ENCODE data around the gene TNS1. TPM values are rescaled to one million over a fixed set of nuclear protein-coding genes. Genes with fewer than 3 reads are reported as not detected.

The TNS1 gene
- total and polyA plus RNA-seq, 10 of the 15 experiments (the other 5 are each of a cell fraction or from before 2014, with no cell fraction given) = 0.05 to 0.44 TPM; not detected in 8

- Histone ChIP-seq H3K4me1 (ENCODE audit: control insufficient read depth, insufficient read depth, low read length) (peaks cover 22% of the 10 kb centered on the region), H3K36me3 (ENCODE audit: control insufficient read depth in 2 of 2, insufficient read depth in 2 of 2, low read length in 1 of 2) (no peaks in the 10 kb centered on the region), H2AFZ (ENCODE audit: control insufficient read depth, low read depth, low read length) (no peak overlapping the region), H4K20me1 (ENCODE audit: control insufficient read depth, insufficient read depth) (no peaks in the 10 kb centered on the region), H3K4me3 (no peak overlapping the region), H3K4me2 (ENCODE audit: control insufficient read depth, insufficient read depth) (no peak overlapping the region), H3K79me2 (ENCODE audit: control insufficient read depth, insufficient read depth, low read length) (no peaks in the 10 kb centered on the region), H3K27ac (ENCODE audit: control insufficient read depth, insufficient read depth) (no peak overlapping the region), H3K27me3 (replicated peaks in 1 of 2; ENCODE audit: control insufficient read depth in 2 of 2, insufficient read depth in 2 of 2, low read length in 1 of 2) (no peaks in the 10 kb centered on the region; a peak in 2 of 4 replicates), H3K9me3 (replicated peaks; ENCODE audit: control insufficient read depth, insufficient read depth, low read length) (no peaks in the 10 kb centered on the region), H3K9ac (ENCODE audit: control insufficient read depth, insufficient read depth, low read length) (no peak overlapping the region)
- in situ Hi-C loops (cut with MboI) = no loop called here
- no TSS peak for BruUV-seq (replicated peaks)
- ChIA-PET CTCF (interaction anchor here (0.6 to 3.4 kb wide), 2 partner anchors 246 to 381 kb away, joined by 4 to 31 read pairs; no protein-coding TSS in a partner anchor), POLR2A (no interaction called here), RAD21 (ENCODE audit: unreplicated experiment) (no interaction called here), SMC1A (ENCODE audit: uncharacterized antibody, unreplicated experiment) (no interaction called here)
- WGBS (ENCODE audit: insufficient coverage, insufficient replicate concordance, low lambda C conversion rate, missing lambda C conversion rate) = 45% methylated on average over 7 of the region's 7 CpGs
- TF ChIP-seq WRNIP1 (IDR thresholded peaks at IDR 0.05; ENCODE audit: borderline replicate concordance, low read depth, low read length) = no peak
- no peak for TF ChIP-seq HDAC6 (IDR thresholded peaks at IDR 0.05; ENCODE audit: unreplicated experiment)
- TF ChIP-seq ZNF592 (IDR thresholded peaks at IDR 0.05) = no peak
- no peak for TF ChIP-seq HCFC1 (IDR thresholded peaks at IDR 0.05; ENCODE audit: low read length)
- no peak for TF ChIP-seq BACH1 (IDR thresholded peaks at IDR 0.05; ENCODE audit: borderline replicate concordance)
- no peak for TF ChIP-seq ELK1 (IDR thresholded peaks at IDR 0.05; ENCODE audit: low read depth, low read length)
- no peak for TF ChIP-seq RELB (IDR thresholded peaks at IDR 0.05; ENCODE audit: low read depth)
- TF ChIP-seq KDM1A (IDR thresholded peaks at IDR 0.05; ENCODE audit: borderline replicate concordance) = no peak
- no peak for TF ChIP-seq NFYA (IDR thresholded peaks at IDR 0.05; ENCODE audit: borderline replicate concordance, low read depth, low read length)
- no peak for TF ChIP-seq NR2C1 (IDR thresholded peaks at IDR 0.05)
- TF ChIP-seq NR2F1 (conservative IDR thresholded peaks at IDR 0.05) = no peak
- no peak for TF ChIP-seq NBN (IDR thresholded peaks at IDR 0.05)
- no peak for TF ChIP-seq TCF7 (IDR thresholded peaks at IDR 0.05; ENCODE audit: borderline replicate concordance)
- no peak for TF ChIP-seq SPI1 (IDR thresholded peaks at IDR 0.05; ENCODE audit: borderline replicate concordance, insufficient read depth, low read depth, low read length)
- TF ChIP-seq SMAD5 (IDR thresholded peaks at IDR 0.05; ENCODE audit: low read depth) = no peak
- no peak for TF ChIP-seq RB1 (IDR thresholded peaks at IDR 0.05; ENCODE audit: borderline replicate concordance)
- TF ChIP-seq USF2 (IDR thresholded peaks at IDR 0.05; ENCODE audit: borderline replicate concordance, low read depth, low read length) = no peak
- TF ChIP-seq POLR2AphosphoS5 (IDR thresholded peaks at IDR 0.05; ENCODE audit: low read length) = no peak
- TF ChIP-seq CBX3 (IDR thresholded peaks at IDR 0.05; ENCODE audit: borderline replicate concordance, low read depth) = no peak
- TF ChIP-seq ZNF217 (IDR thresholded peaks at IDR 0.05) = no peak
- no peak for DNase-seq (ENCODE audit: low read depth, low spot score)
- no peak for ATAC-seq
- no peak for FAIRE-seq
- intact Hi-C loops (cut with micrococcal nuclease; ENCODE audit: unreplicated experiment) = no loop called here
Measured at GRCh38 chr2:218031771-218032257, 29.0 kb upstream of the TNS1 start.
